NCI-H460 (cell line): Measurements from ENCODE around the gene SCP2. TPM values are rescaled to one million over a fixed set of nuclear protein-coding genes. Genes with fewer than 3 reads are reported as not detected.
"Not testable (repeated sequence)": the region's sequence is repeated elsewhere in the genome, so short reads cannot be mapped to it uniquely, and the experiment has no call there.

ENCODE experiments used
- DNase-seq: peaks from one replicate; pipeline ENCODE4 v3.0.0-alpha.2; 2016; ENCODE audit warnings: low read depth; ENCODE audit errors: extremely low read depth
- total RNA-seq: library from RNA; depleted of rRNA; stranded (reverse); fragments of >200 nt; shearing (Covaris generic); gene quantifications from 2 replicates; pipeline ENCODE4 v1.2.3, GENCODE V29; 2014

Gene SCP2
- total RNA-seq, 1 experiment from 2014 or later: 35.2 TPM

GRCh38 chr1:52916241-52916975 is 10.7 kb upstream of the SCP2 start:
- no peak for DNase-seq

GRCh38 chr1:52917156-52917555 is 9.9 kb upstream of the SCP2 start:
- no peak for DNase-seq

GRCh38 chr1:52917581-52917980 is 9.5 kb upstream of the SCP2 start:
- DNase-seq: no peak

GRCh38 chr1:52918201-52918600 is 8.9 kb upstream of the SCP2 start:
- DNase-seq: no peak

GRCh38 chr1:52919051-52919722 is 7.9 kb upstream of the SCP2 start:
- DNase-seq: no peak

- no peak for DNase-seq
Observed at GRCh38 chr1:52919723-52920483, 7.2 kb upstream of the SCP2 start.

- no peak for DNase-seq
Observed at GRCh38 chr1:52920791-52921291, 6.2 kb upstream of the SCP2 start.

- no peak for DNase-seq
Observed at GRCh38 chr1:52925571-52926005, 1.5 kb upstream of the SCP2 start.

GRCh38 chr1:52926864-52927211 is 238 bp upstream of the SCP2 start:
- DNase-seq: no peak

- no peak for DNase-seq
Observed at GRCh38 chr1:52928015-52928404, 934 bp downstream of the SCP2 start.

- no peak for DNase-seq
Observed at GRCh38 chr1:52929019-52929418, 1.9 kb downstream of the SCP2 start.

GRCh38 chr1:52937433-52938182 is 10.5 kb downstream of the SCP2 start:
- no peak for DNase-seq

GRCh38 chr1:52938183-52938451 is 11.0 kb downstream of the SCP2 start:
- no peak for DNase-seq

- no peak for DNase-seq
Observed at GRCh38 chr1:52943876-52944416, 16.9 kb downstream of the SCP2 start.

GRCh38 chr1:52944566-52944965 is 17.5 kb downstream of the SCP2 start:
- no peak for DNase-seq

- DNase-seq: no peak
Observed at GRCh38 chr1:52947490-52947889, 20.4 kb downstream of the SCP2 start.

- not testable (repeated sequence) for DNase-seq
Observed at GRCh38 chr1:52949602-52950001, 22.5 kb downstream of the SCP2 start.

GRCh38 chr1:52952112-52952511 is 25.0 kb downstream of the SCP2 start:
- no peak for DNase-seq

GRCh38 chr1:52955129-52955970 is 28.3 kb downstream of the SCP2 start:
- no peak for DNase-seq

- no peak for DNase-seq
Observed at GRCh38 chr1:52963101-52963500, 36.0 kb downstream of the SCP2 start.
